ENCODE measurements around the gene LPIN1. TPM values are rescaled to one million over a fixed set of nuclear protein-coding genes. Genes with fewer than 3 reads are reported as not detected.

The LPIN1 gene
- total RNA-seq, 3 donors from 2014 or later = 78.6 to 106 (median 82.6) TPM

DNA sequence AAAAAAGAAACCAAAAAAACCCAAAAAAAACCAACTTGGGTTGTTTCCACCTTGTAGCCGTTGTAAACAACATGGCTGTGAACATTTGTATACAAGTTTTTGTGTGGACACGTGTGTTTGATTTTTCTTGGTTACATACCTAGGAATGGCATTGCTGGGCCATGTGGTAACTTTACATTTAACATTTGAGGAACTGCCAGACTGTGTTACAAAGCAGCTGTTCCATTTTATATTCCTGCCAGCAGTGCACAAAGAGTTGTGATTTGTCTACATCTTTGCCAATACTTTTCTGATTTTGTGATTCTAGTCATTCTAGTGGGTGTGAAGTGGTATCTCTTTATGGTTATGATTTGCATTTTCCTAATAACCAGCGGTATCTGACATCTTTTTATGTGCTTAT, 22.5 kb downstream of the LPIN1 start:
- DNase-seq (ENCODE audit: low spot score in 2 of 2) = no peak
- TF ChIP-seq POLR2AphosphoS5 (IDR thresholded peaks at IDR 0.05) (no peak), POLR2A (IDR thresholded peaks at IDR 0.05) (no peak)
- TF ChIP-seq, protein P1, sequence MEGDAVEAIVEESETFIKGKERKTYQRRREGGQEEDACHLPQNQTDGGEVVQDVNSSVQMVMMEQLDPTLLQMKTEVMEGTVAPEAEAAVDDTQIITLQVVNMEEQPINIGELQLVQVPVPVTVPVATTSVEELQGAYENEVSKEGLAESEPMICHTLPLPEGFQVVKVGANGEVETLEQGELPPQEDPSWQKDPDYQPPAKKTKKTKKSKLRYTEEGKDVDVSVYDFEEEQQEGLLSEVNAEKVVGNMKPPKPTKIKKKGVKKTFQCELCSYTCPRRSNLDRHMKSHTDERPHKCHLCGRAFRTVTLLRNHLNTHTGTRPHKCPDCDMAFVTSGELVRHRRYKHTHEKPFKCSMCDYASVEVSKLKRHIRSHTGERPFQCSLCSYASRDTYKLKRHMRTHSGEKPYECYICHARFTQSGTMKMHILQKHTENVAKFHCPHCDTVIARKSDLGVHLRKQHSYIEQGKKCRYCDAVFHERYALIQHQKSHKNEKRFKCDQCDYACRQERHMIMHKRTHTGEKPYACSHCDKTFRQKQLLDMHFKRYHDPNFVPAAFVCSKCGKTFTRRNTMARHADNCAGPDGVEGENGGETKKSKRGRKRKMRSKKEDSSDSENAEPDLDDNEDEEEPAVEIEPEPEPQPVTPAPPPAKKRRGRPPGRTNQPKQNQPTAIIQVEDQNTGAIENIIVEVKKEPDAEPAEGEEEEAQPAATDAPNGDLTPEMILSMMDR (IDR thresholded peaks at IDR 0.05) = no peak
- Histone ChIP-seq H3K4me1 (no peaks in the 10 kb centered on the region), H3K27ac (no peak overlapping the region), H3K27me3 (no peaks in the 10 kb centered on the region), H3K36me3 (peaks cover 5% of the 10 kb centered on the region), H3K4me3 (no peak overlapping the region), H3K9me3 (no peaks in the 10 kb centered on the region)
- intact Hi-C loops (cut with DNase I; ENCODE audit: low total_unique reads) = no loop called here

DNA sequence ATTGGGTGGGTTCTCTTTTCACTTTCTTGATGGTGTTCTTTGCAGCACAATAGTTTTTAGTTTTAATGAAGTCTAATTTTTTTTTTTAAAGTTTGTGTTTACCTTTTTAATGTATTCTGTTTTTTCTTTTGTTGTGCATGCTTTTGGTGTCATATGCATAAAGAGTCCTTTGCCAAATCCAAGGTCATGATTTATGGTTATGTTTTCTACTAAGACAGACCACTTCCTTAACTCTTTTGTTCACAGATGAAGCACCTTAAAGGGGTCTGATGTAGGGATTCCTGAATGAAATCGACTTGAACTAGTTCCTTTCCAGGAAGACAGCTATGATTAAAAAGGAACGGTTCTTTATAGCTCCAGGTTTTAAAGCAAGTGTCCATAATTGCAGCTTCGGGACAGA, 23.1 kb downstream of the LPIN1 start:
- H3K4me1 ChIP-seq = no peaks in the 10 kb centered on the region
- TF ChIP-seq, protein P1 (IDR thresholded peaks at IDR 0.05) = no peak
- TF ChIP-seq POLR2AphosphoS5 (IDR thresholded peaks at IDR 0.05) = no peak
- TF ChIP-seq POLR2A (IDR thresholded peaks at IDR 0.05) = no peak
- no peaks in the 10 kb centered on the region for H3K9me3 ChIP-seq
- intact Hi-C loops (cut with DNase I; ENCODE audit: low total_unique reads) = no loop called here
- no peak for DNase-seq (ENCODE audit: low spot score in 2 of 2)
- no peak overlapping the region for H3K4me3 ChIP-seq
- peaks cover 5% of the 10 kb centered on the region for H3K36me3 ChIP-seq
- H3K27me3 ChIP-seq = no peaks in the 10 kb centered on the region
- no peak overlapping the region for H3K27ac ChIP-seq

DNA sequence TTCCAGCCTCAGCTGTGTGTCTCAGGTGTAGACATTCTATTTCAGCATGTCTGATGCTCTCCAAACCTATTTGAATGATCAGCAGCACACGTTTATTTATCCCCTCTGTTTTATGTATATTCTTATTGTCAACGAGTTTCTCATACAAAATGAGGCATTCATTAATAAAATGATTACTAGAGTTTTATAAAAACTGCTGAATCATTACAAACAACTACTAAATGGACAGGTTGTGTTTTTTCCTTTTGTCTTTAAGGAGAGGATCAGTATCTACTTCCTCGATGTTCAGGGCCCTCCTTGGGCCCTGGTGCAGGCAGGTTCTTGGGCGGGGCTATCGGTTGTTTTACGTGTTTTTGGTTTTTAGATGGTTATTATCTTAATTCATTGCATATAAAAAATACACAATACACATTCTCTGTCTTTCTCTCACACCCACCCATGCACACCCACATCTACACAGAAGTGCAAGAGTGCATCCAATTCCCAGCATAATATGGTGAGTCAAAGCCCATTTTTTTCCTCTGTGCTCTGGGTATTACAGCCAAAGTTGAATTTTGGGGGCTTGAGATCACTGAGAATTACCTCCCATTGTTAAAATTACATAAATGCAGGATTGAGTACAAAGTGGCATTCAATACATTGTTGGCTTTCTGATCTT, 24.2 kb downstream of the LPIN1 start:
- TF ChIP-seq POLR2AphosphoS5 (IDR thresholded peaks at IDR 0.05) (no peak), POLR2A (IDR thresholded peaks at IDR 0.05) (no peak)
- TF ChIP-seq, protein P1 (IDR thresholded peaks at IDR 0.05) = no peak
- no peaks in the 10 kb centered on the region for H3K4me1 ChIP-seq
- DNase-seq (ENCODE audit: low spot score in 2 of 2) = no peak
- H3K9me3 ChIP-seq = no peaks in the 10 kb centered on the region
- H3K4me3 ChIP-seq = no peak overlapping the region
- intact Hi-C loops (cut with DNase I; ENCODE audit: low total_unique reads) = no loop called here
- H3K36me3 ChIP-seq = peaks cover 5% of the 10 kb centered on the region
- no peak overlapping the region for H3K27ac ChIP-seq
- H3K27me3 ChIP-seq = no peaks in the 10 kb centered on the region

GRCh38 chr2:11771971-11772615, 25.7 kb downstream of the LPIN1 start:
- Histone ChIP-seq H3K4me3 (no peak overlapping the region), H3K4me1 (no peaks in the 10 kb centered on the region), H3K9me3 (no peaks in the 10 kb centered on the region), H3K27ac (no peak overlapping the region), H3K36me3 (peaks cover 5% of the 10 kb centered on the region), H3K27me3 (no peaks in the 10 kb centered on the region)
- no peak for DNase-seq (ENCODE audit: low spot score in 2 of 2)
- intact Hi-C loops (cut with DNase I; ENCODE audit: low total_unique reads) = no loop called here
- TF ChIP-seq POLR2AphosphoS5 (IDR thresholded peaks at IDR 0.05) (no peak), POLR2A (IDR thresholded peaks at IDR 0.05) (no peak)
- TF ChIP-seq, protein P1 (IDR thresholded peaks at IDR 0.05) = no peak

DNA sequence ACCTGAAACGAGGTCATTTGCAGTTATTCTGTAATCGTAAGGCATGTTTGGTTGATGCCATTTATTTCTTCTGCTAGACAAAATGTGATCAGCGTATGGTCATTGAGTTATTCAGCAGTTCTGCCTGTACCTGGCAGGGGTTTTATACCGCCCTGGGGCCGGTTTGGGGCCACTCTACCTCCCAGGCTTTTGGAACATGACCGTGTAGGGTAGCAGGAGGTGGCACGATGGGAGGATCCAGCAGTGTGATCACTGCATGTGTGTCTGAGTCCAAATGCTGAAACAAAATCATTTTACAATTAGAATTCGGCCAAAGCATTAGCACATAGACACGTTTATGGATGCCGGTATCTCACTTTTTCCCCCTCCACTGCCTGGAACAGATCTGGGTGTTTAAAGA, 26.7 kb downstream of the LPIN1 start:
- no peak for DNase-seq (ENCODE audit: low spot score in 2 of 2)
- no peaks in the 10 kb centered on the region for H3K36me3 ChIP-seq
- H3K9me3 ChIP-seq = no peaks in the 10 kb centered on the region
- no peaks in the 10 kb centered on the region for H3K27me3 ChIP-seq
- TF ChIP-seq, protein P1 (IDR thresholded peaks at IDR 0.05) = no peak
- TF ChIP-seq POLR2AphosphoS5 (IDR thresholded peaks at IDR 0.05) = no peak
- TF ChIP-seq POLR2A (IDR thresholded peaks at IDR 0.05) = no peak
- H3K4me1 ChIP-seq = no peaks in the 10 kb centered on the region
- intact Hi-C loops (cut with DNase I; ENCODE audit: low total_unique reads) = no loop called here
- H3K4me3 ChIP-seq = no peak overlapping the region
- H3K27ac ChIP-seq = no peak overlapping the region

All from breast epithelium (tissue), 4 donors.